Stimulated activated CD8-positive, alpha-beta memory T cell treated with anti-CD3 and anti-CD28 coated beads, Interleukin-12 subunit alpha, Interleukin-12 subunit beta, amount 100 ng/mL, for 24 hours (primary cell): Measurements from ENCODE around the gene KRT33B.
"Not testable (repeated sequence)": the region's sequence is repeated elsewhere in the genome, so short reads cannot be mapped to it uniquely, and the experiment has no call there.

Experiments
- DNase-seq: peaks from one replicate; pipeline ENCODE4 v3.0.0-alpha.2; 2020; ENCODE audit errors: extremely low read depth

The KRT33B gene

GRCh38 chr17:41393826-41394225 is 24.2 kb upstream of the KRT33B start:
- no peak for DNase-seq

- DNase-seq: no peak
Measured at GRCh38 chr17:41393294-41393693, 23.7 kb upstream of the KRT33B start.

- no peak for DNase-seq
Measured at GRCh38 chr17:41392278-41392677, 22.7 kb upstream of the KRT33B start.

GRCh38 chr17:41391535-41391934 is 21.9 kb upstream of the KRT33B start:
- no peak for DNase-seq

- no peak for DNase-seq
Measured at GRCh38 chr17:41390411-41390938, 20.9 kb upstream of the KRT33B start.

GRCh38 chr17:41387670-41388069 is 18.1 kb upstream of the KRT33B start:
- DNase-seq: no peak

- no peak for DNase-seq
Measured at GRCh38 chr17:41386227-41386626, 16.6 kb upstream of the KRT33B start.

- no peak for DNase-seq
Measured at GRCh38 chr17:41383690-41384089, 14.1 kb upstream of the KRT33B start.

GRCh38 chr17:41382394-41382793 is 12.8 kb upstream of the KRT33B start:
- no peak for DNase-seq

GRCh38 chr17:41381943-41382342 is 12.3 kb upstream of the KRT33B start, which contains the start of gene KRT34:
Gene KRT34 (minus strand): TSS chr17:41382306. CDS start chr17:41382246, 60 bp downstream.
- DNase-seq: not testable (repeated sequence)

GRCh38 chr17:41380091-41380490 is 10.5 kb upstream of the KRT33B start:
- not testable (repeated sequence) for DNase-seq

GRCh38 chr17:41377546-41377945 is 7.9 kb upstream of the KRT33B start:
- no peak for DNase-seq

GRCh38 chr17:41369023-41369422 is 590 bp downstream of the KRT33B start:
- DNase-seq: no peak

- DNase-seq: no peak
Measured at GRCh38 chr17:41367426-41368075, 2.1 kb downstream of the KRT33B start.

- DNase-seq: no peak
Measured at GRCh38 chr17:41366070-41366469, 3.5 kb downstream of the KRT33B start.

GRCh38 chr17:41363881-41364280 is 5.7 kb downstream of the KRT33B start:
- DNase-seq: no peak

- DNase-seq: no peak
Measured at GRCh38 chr17:41360296-41360995, 9.2 kb downstream of the KRT33B start.

- no peak for DNase-seq
Measured at GRCh38 chr17:41354536-41354935, 15.1 kb downstream of the KRT33B start.

- DNase-seq: no peak
Measured at GRCh38 chr17:41352597-41353366, 16.8 kb downstream of the KRT33B start.

- DNase-seq: no peak
Measured at GRCh38 chr17:41351177-41351576, 18.4 kb downstream of the KRT33B start.

- DNase-seq: not testable (repeated sequence)
Measured at GRCh38 chr17:41350381-41350878, 19.2 kb downstream of the KRT33B start, which contains the start of gene KRT33A. Gene KRT33A (minus strand): TSS chr17:41350828. CDS start chr17:41350767, 61 bp downstream.
